HG02588 (cell line): ENCODE results near the gene ARHGAP12.
"Not testable (repeated sequence)": the region's sequence is repeated elsewhere in the genome, so short reads cannot be mapped to it uniquely, and the experiment has no call there.

Experiments
- ATAC-seq: cut with Tn5 transposase; IDR thresholded peaks from one replicate; pipeline ENCODE4 v1.9.1; 2021; ENCODE audit warnings: mild to moderate bottlenecking, moderate library complexity; ENCODE audit not compliant: unreplicated experiment

ARHGAP12 gene

GRCh38 chr10:31928549-31929260 lies at the start of gene ARHGAP12:
ARHGAP12 (minus strand) TSS chr10:31928831; CDS start chr10:31908855, 19,976 bp downstream.
- ATAC-seq: peak; percentile 81

GRCh38 chr10:31978156-31978483 lies 49.5 kb upstream of the ARHGAP12 start:
- no peak for ATAC-seq

- no peak for ATAC-seq
Measured at GRCh38 chr10:31977440-31978155, 49.0 kb upstream of the ARHGAP12 start.

- no peak for ATAC-seq
Measured at GRCh38 chr10:31975157-31975765, 46.6 kb upstream of the ARHGAP12 start.

- no peak for ATAC-seq
Measured at GRCh38 chr10:31974434-31975124, 45.9 kb upstream of the ARHGAP12 start.

GRCh38 chr10:31972519-31973041 lies 43.9 kb upstream of the ARHGAP12 start:
- no peak for ATAC-seq

GRCh38 chr10:31969847-31970246 lies 41.2 kb upstream of the ARHGAP12 start:
- not testable (repeated sequence) for ATAC-seq

- no peak for ATAC-seq
Measured at GRCh38 chr10:31963589-31963980, 35.0 kb upstream of the ARHGAP12 start.

GRCh38 chr10:31962826-31963588 lies 34.4 kb upstream of the ARHGAP12 start:
- no peak for ATAC-seq

- ATAC-seq: no peak
Measured at GRCh38 chr10:31961277-31962074, 32.8 kb upstream of the ARHGAP12 start.

GRCh38 chr10:31959461-31960173 lies 31.0 kb upstream of the ARHGAP12 start:
- no peak for ATAC-seq

- no peak for ATAC-seq
Measured at GRCh38 chr10:31958856-31959255, 30.2 kb upstream of the ARHGAP12 start.

- ATAC-seq: no peak
Measured at GRCh38 chr10:31956200-31956946, 27.7 kb upstream of the ARHGAP12 start.

GRCh38 chr10:31954410-31955191 lies 26.0 kb upstream of the ARHGAP12 start:
- ATAC-seq: no peak

GRCh38 chr10:31953480-31953879 lies 24.8 kb upstream of the ARHGAP12 start:
- no peak for ATAC-seq

- ATAC-seq: no peak
Measured at GRCh38 chr10:31953080-31953479, 24.4 kb upstream of the ARHGAP12 start.

- ATAC-seq: no peak
Measured at GRCh38 chr10:31952066-31952465, 23.4 kb upstream of the ARHGAP12 start.

- ATAC-seq: no peak
Measured at GRCh38 chr10:31949266-31949665, 20.6 kb upstream of the ARHGAP12 start.
